ENCODE data around the gene POLN. TPM values are rescaled to one million over a fixed set of nuclear protein-coding genes. Genes with fewer than 3 reads are reported as not detected.

Gene POLN
- total RNA-seq, 1 experiment from 2014 or later, result 0.26 TPM

DNA sequence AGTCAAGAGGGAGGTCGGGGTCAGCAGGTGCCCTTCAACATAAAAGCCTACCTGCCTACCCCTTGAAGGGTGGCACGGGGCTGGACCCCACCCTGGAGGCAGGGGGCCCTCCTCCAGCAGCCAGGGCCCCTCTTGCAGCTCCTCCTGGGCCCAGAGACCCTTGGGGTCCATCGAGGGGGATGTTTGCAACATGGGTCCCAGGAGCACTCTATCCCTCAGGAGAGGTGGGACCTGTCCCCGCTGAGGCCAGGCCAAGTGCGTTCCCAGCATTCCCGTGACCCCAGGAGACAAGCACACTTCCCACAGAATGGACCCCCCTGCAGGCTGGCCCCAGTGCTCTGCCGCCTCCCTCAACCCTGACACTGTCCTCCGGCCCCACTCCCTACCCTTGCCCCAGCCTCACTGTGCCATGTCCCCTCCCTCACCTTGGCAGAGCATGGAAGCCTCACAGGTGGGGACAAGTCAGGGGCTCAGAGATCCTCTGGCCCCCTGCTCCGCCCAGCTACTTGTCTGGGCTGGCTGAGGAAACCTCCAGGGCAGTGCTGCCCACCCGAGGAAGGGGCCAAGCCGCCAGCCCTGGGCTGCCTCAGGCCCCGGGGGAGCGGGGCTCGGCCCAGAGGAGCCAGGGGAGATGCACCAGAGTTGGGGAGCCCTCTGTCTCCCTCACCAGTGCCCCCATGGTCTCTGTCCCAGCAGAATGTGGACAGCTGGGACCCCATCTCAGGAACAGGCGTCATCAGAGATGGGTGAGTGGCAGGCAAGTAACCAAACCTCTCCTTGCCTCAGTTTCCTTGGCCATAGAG, 17.8 kb upstream of the POLN start:
- Histone ChIP-seq H3K4me2 (ENCODE audit: low read length) (peak overlapping the region; percentile 93; the same call in 1 of the 2 replicates), H3F3A (ENCODE audit: low read length, unreplicated experiment) (no peaks in the 10 kb centered on the region), H3K4me3 (ENCODE audit: low read length) (no peak overlapping the region), H3K36me3 (ENCODE audit: low read depth, low read length) (no peaks in the 10 kb centered on the region), H4K20me1 (ENCODE audit: low read length) (no peaks in the 10 kb centered on the region), H2AFZ (ENCODE audit: low read length) (no peak overlapping the region), H3K27ac (ENCODE audit: low read length) (no peak overlapping the region), H3K4me1 (ENCODE audit: insufficient read depth, low read length) (peaks cover 8% of the 10 kb centered on the region; the same call in 1 of the 2 replicates), H3K9ac (ENCODE audit: low read length) (no peak overlapping the region), H3K27me3 (ENCODE audit: low read length) (no peaks in the 10 kb centered on the region), H3K79me2 (ENCODE audit: low read length) (peaks cover 10% of the 10 kb centered on the region; the same call in 1 of the 2 replicates), H3K9me3 (ENCODE audit: low read length) (no peaks in the 10 kb centered on the region), H3K9me2 (replicated peaks; ENCODE audit: low read length) (no peaks in the 10 kb centered on the region)
- no peak for TF ChIP-seq EZH2phosphoT487 (IDR thresholded peaks at IDR 0.05; ENCODE audit: borderline replicate concordance, low read length)
- TF ChIP-seq, protein P1, sequence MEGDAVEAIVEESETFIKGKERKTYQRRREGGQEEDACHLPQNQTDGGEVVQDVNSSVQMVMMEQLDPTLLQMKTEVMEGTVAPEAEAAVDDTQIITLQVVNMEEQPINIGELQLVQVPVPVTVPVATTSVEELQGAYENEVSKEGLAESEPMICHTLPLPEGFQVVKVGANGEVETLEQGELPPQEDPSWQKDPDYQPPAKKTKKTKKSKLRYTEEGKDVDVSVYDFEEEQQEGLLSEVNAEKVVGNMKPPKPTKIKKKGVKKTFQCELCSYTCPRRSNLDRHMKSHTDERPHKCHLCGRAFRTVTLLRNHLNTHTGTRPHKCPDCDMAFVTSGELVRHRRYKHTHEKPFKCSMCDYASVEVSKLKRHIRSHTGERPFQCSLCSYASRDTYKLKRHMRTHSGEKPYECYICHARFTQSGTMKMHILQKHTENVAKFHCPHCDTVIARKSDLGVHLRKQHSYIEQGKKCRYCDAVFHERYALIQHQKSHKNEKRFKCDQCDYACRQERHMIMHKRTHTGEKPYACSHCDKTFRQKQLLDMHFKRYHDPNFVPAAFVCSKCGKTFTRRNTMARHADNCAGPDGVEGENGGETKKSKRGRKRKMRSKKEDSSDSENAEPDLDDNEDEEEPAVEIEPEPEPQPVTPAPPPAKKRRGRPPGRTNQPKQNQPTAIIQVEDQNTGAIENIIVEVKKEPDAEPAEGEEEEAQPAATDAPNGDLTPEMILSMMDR (conservative IDR thresholded peaks at IDR 0.05; ENCODE audit: low read depth, low read length), result no peak
- no peak for TF ChIP-seq EZH2 (IDR thresholded peaks at IDR 0.05; ENCODE audit: low read length, unreplicated experiment)
- ChIA-PET POLR2A (ENCODE audit: unreplicated experiment) (no interaction called here), CTCF (no interaction called here)
- ATAC-seq, result no peak
- DNase-seq, result no peak
- intact Hi-C loops (cut with micrococcal nuclease), result loop anchor here (5.0 kb wide), 1 partner anchor 158 kb away; the partner anchor contains the start of genes CFAP99 and ZFYVE28
- no TSS peak for BruUV-seq (replicated peaks)

DNA sequence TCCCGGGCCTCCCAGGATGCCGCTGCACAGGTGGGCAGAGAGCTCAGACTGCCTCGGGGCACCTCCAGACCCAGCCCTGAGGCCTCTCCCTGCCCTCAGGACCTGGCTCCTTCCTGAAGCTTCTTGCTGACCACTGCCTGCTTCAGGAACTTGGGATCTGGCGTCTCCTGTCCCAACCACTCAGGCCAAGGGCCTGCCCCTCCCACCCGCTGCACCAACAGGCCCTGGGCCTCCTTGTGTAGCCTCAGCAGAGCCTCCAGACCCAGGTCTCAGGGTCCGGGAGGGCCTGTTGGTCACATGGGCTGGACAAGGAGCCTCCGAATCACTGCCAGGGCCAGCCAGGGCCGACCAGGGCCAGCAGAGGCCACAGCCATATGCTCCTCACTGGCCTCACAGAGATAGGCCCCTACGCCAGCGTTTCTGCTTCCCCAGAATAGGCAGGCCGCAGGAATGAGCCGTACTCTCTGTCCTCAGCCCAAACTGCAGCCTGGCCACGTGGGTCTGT, 17.2 kb upstream of the POLN start:
- Histone ChIP-seq H4K20me1 (ENCODE audit: low read length) (no peaks in the 10 kb centered on the region), H3K79me2 (ENCODE audit: low read length) (peaks cover 10% of the 10 kb centered on the region; the same call in 1 of the 2 replicates)
- no TSS peak for BruUV-seq (replicated peaks)

More for the DNA sequence above, 17.2 kb upstream of the POLN start:
- ChIA-PET POLR2A (ENCODE audit: unreplicated experiment) (no interaction called here), CTCF (no interaction called here)
- no peak for DNase-seq
- no peaks in the 10 kb centered on the region for H3F3A ChIP-seq (ENCODE audit: low read length, unreplicated experiment)
- no peaks in the 10 kb centered on the region for H3K36me3 ChIP-seq (ENCODE audit: low read depth, low read length)
- H3K4me3 ChIP-seq (ENCODE audit: low read length), result no peak overlapping the region
- TF ChIP-seq EZH2phosphoT487 (IDR thresholded peaks at IDR 0.05; ENCODE audit: borderline replicate concordance, low read length) (no peak), EZH2 (IDR thresholded peaks at IDR 0.05; ENCODE audit: low read length, unreplicated experiment) (no peak)
- TF ChIP-seq, protein P1 (conservative IDR thresholded peaks at IDR 0.05; ENCODE audit: low read depth, low read length), result no peak
- H2AFZ ChIP-seq (ENCODE audit: low read length), result no peak overlapping the region
- no peak overlapping the region for H3K27ac ChIP-seq (ENCODE audit: low read length)
- intact Hi-C loops (cut with micrococcal nuclease), result no loop called here
- H3K9ac ChIP-seq (ENCODE audit: low read length), result no peak overlapping the region
- peaks cover 8% of the 10 kb centered on the region; the same call in 1 of the 2 replicates for H3K4me1 ChIP-seq (ENCODE audit: insufficient read depth, low read length)
- H3K27me3 ChIP-seq (ENCODE audit: low read length), result no peaks in the 10 kb centered on the region
- no peak for ATAC-seq
- no peaks in the 10 kb centered on the region for H3K9me2 ChIP-seq (replicated peaks; ENCODE audit: low read length)
- no peak overlapping the region for H3K4me2 ChIP-seq (ENCODE audit: low read length)
- H3K9me3 ChIP-seq (ENCODE audit: low read length), result no peaks in the 10 kb centered on the region

Data from PC-3 (cell line).